NCI-H2029 treated with DMSO at 0.1 percent for 48 hours (cell line): Measurements from ENCODE around the gene GYPC.

Source experiments
- DNase-seq: peaks from one replicate; lab custom pipeline; 2025; lab: John Stamatoyannopoulos, UW

GYPC gene

DNA sequence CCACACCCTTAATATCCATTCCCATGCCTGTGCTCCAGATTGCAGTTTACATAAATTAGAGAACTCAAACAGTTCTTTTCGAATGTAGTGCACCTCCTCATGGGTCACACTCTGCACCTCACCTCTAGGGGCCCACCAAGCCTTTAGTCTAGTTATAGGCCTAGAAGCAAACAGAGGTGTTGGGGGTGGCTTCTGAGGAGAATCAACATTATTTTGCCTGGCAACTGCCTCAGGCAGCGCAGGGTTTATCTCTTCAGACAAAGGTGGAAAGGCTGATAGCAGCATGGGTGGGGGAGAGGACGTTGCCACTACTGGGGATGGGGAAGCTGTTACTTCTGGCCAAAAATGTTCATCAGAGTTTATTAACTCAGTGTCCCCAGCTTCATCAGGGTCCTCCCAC, 5.0 kb upstream of the GYPC start:
- DNase-seq = no peak

DNA sequence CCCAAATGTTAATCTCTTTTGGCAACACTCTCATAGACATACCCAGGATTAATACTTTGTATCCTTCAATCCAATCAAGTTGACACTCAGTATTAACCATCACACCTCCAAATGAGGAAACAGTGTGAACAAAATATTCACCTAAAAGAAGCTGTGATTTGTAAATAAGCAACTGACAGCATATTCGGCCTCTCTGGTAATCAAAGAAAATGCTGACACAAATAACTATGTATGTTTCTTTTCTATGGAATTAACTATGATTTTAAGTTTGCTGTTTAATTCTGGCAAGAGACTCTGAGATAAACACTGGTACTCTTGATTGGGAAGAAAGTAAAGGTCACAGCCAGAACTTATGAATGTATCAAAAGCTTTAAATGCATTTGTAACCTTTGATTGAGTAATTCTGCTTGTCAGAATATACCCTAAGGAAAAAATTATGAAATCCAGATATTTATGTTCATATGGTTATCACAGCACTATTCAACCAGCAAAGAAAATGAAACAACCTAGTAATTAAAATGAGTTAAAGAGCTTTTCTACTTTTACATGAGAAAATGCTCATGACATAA, 3.6 kb upstream of the GYPC start:
- DNase-seq = no peak

DNA sequence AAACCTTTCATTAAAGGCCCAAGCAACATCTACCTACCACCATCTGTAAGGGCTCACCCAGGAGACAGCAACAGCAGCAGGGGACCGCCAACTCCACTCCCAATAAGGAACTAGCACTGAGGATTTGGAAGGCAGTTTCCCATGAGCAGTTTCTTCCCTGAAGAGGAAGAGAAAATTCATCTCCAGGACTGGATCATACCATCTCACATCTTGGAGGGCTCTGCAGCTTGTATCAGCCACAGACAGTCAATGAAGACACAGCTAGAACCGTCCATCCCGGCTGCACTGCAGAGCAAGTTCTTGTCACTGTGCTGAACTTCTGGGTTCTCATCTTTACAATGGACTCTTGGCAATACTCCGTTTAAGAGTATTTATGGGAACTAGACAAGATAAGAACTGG, 2.8 kb upstream of the GYPC start:
- no peak for DNase-seq

DNA sequence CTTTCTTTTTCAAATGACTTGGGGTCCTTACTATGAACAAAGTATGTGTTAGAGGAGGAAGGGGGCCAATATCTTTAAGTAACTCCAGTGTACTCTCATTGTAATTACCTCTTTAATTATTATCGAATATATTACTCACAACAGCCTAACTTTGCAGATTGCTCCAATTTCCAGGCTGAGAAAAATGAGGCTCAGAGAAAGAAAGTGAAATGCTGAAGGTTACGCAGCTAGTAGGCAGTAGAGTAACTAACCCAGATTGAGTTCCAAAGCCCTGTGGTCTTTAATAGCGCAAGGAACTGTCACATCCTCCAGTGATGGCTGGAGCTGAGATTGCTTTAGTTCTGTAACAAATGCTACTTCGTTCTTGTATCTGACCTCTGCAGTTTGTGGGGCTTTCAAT, 2.2 kb upstream of the GYPC start:
- no peak for DNase-seq

DNA sequence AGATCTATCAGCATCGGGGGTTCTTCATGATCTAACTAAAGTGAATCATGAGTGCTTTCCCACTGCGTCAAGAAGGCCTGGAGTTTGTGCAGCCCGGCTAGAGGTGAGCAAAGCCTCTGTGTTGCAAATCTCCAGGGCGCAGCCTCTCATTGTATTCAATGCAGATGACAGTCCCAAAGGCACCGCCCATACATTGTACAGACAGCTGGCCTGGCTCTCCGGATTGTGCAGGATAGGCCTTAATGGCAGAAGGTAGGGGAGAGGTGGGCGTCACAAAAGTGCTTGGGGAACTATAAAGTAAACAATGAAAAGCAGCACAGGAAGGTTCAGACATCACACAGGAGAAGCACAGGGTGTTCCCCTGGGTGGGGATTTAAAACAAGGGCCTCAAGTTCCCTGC, 907 bp upstream of the GYPC start:
- DNase-seq = no peak

DNA sequence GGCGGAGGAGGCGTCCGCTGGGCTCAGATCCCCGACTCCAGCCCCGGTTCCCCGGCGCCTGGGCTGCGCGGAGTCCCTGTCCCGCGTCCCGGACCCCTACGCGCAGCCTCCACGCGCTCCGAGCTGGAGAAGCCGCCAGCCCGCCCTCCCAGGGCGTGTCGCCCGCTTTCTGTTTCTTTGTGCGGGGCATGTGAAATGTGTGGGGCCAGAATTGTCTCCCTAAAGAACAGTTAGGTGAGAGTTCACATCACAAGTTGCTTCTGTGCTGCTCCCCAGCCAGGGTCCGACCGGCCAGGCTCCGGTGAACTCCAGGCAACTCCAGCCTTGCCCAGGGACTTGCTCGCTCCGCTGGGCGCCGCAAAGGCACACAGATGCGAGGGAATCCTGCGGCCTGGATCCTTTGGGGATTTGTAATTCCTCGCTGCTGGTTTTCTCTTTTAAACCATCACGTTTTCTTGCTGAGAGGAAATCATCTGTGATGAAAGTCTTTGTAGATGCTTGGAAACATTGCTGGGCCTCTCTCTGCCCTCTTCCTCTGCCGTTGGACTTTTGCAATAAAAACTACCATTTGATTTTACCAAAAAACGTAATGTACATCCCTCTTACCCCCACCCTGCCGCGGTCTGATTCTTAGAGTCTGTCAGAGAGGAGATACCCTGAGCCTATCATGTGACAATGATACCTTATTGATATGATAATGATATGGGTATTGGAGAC, 631 bp downstream of the GYPC start:
- DNase-seq = no peak

DNA sequence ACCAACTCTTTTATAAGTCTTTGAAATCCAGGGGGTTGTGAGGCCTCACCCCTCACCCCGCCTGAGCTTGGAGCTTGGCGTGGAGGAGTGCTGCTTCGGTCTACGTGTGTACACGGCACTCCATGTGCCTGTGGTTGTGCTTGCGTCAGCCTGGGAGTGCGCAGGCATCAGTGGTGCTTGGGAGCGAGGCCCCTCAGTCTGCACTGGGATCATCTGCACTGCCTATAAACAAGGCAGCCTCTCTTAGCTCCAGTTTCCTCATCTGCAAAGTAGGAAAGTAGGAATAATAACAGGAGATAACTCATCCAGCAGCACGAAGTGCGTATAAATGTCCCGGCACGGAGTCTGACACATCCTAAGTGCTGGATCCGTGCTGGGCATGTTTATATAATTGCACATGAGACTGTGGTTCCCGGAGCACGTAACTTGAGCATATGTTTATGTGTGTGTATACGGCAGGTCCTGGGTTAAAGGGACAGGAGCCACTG, 1.2 kb downstream of the GYPC start:
- no peak for DNase-seq

DNA sequence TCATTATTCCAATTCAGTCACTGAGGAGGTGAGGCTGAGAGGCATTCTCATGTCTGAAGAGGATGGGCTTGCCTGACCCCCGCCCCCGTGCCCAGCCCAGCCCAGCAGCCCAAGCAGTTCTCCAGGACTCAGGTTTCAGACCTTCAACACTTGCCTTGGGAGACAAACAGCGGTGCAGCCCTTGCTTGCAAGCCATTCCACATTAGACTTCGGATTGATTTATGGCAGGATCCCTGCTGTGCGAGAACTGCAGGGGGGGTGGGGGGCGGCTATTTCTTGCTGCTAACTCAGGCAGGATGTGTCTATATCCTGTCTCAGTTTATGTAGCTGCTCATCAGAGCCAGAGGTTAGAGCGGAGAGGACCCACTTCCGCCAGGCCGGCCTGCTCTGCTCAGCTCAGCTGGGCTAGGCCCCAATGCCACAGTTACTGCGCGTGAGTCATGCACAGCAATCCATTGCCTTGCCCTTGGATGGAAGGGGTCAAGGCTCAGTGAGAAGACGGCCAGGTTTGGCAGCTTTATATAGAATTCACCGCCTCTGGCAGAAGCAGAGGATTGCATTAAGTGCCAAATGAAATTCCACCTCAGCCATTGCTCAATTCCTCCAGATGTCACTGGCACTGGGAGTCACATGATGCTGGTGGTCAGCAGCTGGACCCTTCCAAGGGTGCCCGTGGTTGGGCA, 1.8 kb downstream of the GYPC start:
- DNase-seq = no peak

DNA sequence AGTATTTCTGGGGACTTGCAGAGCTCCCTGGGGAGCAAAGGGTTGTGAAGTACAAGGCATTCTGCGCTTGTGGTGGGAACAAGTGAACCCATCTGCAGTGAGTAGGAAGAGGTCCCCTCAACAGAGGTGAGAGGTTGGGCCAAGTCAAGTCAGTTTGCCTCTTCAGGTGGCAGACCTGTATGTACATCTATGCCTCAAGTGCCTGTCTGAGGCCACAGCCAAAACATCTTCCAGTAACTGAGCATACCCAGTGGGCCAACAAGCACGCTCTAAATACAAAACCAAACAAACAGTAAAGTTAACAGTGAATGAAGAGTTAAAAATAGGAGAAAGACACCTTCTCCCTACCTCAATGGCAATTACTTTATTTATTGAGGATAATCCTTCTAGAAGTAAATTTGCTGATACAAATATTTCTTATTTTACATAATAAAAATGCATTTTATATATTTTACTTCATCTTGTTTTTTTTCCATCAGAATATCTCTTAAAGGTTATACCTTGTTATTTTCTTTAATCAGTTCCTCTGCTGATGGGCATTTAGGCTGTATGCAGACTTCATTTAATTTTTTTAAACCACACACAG, 2.5 kb downstream of the GYPC start:
- DNase-seq = no peak

DNA sequence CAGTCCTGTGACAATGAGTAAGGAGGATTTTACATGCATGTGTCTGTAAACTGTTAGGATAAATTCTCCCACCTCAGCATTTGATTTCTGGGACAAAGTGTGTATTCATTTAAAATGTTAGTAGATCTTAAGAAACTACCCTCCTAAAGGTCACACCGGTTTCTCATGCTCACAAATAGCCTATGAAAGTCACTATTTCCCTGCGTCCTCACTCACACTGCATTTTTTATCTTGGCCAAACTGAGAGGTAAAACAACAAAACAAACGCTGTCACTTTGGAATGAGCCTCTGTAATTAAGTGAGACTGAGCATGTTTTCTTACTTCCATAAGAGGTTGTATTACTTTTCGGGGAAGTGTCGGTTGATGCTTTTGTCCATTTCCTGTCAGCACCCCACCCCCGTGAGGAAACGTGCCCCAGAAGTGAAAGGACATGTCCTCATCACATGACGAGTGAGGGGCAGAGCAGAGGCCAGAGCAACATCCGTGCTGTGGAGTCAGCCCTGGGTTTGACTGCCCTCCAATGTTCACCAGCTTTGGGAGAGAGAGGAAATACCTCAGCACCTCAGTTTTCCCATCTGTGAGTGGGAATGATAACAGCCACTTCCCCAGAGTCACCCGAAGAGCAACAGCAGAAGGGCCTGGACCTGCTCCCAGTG, 3.1 kb downstream of the GYPC start:
- no peak for DNase-seq

DNA sequence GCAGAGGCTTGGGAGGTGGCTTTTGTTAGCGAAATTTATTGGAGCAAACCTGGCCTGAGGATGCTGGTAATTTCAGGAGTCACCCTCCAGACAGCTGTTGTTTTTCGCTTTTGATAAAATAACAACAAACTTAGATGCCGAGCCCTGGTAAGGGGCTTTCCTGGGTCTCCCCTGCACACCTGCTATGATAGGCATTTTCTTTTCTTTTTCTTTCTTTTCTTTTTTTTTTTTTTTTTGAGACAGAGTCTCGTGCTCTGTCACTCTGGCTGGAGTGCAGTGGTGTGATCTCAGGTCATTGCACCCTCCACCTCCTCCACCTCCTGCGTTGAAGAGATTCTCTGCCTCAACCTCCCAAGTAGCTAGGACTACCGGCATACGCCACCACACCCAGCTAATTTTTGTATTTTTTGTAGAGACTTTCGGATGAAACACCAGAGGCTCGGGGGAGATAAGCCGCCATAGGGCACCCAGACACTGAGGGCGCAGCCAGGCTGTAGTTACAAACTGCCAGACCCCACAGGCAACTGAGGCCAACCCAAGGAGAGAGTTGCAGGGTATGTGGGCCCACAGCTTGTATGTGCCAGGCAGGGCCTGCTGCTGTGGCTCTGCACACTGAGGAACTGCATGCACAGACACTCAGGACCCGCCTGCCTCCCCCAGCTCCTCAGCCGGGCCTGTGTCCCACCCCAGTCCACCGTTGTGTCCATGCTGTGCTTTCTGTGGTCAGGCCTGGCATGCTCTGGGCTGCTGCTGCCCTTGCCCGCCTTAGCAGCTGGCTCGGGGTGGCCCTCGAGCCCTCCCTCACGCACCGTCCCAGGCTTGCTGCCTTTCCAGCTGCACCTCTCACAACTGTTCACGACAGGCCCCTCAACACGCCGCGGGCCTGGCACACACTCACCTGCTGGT, 3.9 kb downstream of the GYPC start:
- no peak for DNase-seq

DNA sequence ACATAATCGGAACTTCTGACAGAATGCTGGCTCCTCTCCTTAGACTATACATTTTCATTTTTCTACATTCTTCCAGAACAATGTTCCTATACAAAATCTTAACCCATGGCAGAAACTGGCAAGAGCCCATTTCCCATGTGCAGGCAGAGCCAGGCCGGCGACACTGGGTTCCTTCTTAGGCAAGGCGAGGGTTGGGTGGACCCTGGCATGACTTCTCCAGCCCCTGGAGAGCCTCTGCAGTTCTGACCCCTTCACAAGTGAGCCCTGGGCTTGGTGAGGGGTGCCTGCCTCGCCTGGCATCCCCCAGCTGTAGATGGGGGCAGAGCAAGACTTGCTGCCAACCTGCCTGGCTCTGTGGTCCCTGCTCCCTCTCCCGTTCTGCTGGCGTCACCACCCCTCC, 5.0 kb downstream of the GYPC start:
- no peak for DNase-seq

DNA sequence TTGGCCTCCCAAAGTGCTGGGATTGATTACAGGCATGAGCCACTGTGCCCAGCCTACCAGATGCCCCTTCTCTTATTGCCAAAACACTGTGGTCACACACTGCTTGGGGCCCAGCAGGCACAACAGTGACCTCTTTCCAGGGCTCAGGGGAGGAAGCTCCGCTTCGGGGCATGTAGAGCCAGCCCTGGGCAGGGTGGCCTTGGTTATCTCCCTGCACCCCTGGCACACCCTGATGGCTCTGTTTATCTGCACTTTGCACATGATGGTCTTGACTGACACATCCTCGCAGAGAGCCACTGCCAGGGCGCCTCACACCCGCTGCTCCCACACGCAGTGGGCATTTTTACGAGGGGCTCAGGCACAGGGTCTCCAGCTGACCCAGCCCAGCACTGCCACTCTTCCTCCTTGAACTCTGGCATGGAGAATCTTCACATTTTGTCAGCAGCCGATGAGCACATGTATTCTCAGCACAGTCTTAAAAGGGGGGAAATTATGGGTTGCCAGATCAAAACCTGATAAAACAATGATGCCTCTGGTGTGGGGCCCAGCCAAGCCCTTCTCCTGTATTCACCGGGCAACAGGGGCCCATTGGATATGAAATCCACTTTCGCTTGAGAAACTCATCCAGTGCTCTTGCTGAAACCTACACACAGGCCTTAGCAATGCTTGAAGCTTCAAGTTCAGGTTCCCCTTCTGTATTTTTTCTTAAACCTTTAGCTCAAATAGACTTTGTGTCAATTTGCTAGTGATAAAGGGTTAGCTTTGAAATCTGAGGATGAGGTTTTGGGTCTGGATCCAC, 5.9 kb downstream of the GYPC start:
- no peak for DNase-seq

DNA sequence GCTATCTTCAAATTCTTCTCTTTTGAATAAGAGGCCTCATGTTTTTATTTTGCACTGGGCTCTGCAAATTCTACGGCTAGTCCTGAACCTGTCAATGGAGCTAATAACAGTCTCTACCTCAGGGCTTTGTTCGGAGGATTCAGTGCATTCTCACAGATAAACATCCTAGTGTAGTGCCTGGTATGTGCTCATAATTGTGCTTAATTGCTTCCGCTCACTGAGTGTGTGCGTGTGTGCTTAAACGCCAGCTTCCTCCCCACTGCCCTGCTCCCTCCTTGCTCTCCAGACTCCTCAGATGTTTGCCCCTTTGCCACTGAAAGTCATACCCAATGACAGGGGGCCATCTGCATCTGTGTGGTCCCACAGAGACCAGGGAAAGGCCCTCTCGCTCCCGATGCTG, 6.7 kb downstream of the GYPC start:
- no peak for DNase-seq

DNA sequence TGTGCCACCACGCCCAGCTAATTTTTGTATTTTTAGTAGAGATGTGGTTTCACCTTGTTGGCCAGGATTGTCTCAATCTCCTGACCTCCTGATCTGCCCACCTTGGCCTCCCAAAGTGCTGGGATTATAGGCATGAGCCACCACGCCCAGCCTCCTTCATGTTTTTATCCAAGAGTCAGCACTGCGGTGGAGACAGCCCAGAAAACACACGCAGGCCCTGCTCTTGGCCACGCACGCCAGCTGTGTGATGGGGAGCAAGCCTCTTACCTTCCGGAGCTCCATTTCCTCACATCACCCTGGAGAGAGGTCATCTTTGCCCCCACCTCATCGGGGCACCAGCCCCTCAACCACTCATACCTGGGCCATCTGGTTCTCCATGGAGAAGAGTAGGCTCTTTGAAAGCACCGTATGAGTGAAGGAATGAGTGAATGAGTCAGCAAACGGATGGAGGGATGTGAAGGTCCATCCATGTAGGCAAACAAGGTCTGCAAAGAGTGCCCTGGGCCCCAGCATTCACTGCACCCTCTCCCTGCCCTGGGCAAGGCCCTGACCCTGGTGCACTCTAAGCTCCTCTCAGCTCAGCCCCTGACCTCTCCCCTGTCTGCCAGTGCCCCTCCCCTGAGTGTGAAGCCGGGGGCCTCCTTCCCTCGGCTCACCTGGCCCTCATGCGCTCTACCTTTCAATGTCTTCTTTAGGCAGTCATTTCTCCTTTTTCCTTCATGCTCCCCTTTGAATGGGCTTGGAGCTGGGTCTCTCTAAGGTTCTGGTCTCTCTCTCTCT, 7.4 kb downstream of the GYPC start:
- no peak for DNase-seq

DNA sequence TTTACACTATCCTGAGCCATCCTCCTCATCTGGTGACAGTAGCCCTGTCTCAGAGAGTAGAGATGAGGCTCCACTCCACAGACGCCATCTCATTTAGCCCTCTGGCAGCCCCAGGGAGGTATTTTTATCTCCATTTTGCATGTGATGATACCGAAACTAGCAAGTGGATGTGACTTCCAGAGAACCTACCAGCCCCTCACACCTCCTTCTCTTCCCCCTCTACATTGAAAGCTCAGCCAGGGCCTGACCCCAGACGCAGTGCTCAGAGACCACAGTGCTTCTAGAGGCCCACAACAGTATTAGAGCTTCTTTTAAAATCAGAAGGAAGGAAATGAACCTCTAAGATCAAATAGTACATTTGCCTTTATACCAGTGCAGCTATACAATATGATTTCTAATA, 8.3 kb downstream of the GYPC start:
- DNase-seq = no peak

DNA sequence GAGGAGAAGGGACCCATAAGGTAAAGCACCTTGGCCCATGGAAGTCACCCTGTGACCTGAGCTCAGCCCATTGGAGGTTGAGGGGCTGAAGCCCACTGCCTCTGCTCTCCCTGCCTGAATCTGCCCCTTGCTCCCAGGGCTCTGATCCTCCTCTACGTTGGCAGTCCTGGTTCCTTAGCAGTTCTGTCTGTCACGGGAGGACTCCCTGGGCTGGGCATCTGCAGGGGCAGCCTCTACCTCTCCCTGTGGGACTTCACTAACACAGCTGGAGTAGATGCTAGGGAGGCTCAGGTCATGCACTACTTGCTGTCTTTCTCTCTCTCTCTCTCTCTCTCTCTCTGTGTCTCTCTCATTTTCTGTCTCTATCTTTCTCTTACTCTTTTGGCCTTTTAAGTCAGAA, 8.7 kb downstream of the GYPC start:
- no peak for DNase-seq

DNA sequence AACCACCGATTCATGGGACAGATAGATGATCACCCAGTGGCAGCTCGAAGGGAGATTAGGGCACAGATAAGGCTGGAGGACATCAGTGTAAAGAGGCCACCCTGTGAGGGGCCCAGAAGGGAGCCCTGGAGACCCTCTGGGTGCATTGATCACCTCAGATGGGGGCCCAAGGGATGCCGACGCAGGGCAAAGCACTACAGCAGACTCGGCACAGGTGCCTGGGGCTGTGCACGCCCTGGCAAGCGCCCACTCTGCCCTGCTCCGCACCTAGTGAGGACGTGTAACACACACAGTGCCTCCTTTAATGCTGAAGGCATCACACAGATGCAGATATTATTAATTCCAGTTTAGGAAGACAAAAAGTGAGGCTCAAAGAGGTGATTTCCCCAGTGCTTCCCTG, 9.5 kb downstream of the GYPC start:
- DNase-seq = no peak

DNA sequence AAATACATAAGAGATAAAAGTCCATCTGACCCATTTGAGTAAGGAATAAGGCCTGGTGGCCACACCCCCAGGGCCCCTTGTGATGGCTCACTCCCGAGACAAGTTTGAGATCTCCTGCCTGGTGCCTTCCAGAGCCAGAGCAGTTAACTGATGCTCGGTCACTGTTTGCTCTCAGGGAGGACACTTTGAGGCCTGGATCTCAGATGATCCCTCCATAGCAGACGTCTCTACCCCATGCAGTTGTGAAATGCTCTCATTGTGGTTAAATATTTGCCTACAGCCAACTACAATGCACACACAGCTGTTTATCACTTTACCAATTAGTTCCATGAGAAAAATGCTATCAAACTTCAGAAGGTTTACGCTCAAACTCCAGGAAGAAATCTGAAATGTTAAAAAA, 12.3 kb downstream of the GYPC start:
- no peak for DNase-seq

DNA sequence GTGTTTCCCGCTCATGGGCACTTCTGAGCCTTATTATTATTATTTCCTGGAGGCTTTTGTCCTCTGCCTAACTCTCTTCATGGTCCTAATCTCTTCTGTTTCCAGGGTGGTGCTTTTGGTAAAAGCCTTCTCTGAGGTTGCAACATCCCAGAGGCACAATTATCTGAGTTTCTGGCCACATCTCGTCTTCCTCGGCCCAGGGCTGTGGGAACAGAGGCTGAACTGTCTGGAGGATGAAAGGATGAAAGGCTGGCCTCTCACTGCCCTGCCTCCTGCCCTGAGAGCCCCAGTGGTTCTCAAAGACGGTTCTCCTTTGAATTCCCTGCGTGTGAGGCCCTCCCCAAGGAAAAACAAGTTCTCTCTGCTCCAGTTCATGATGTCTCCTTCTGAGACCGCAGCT, 13.8 kb downstream of the GYPC start:
- DNase-seq = no peak
